HL-60 (cell line): Measurements from ENCODE around the gene SAMD10.

Experiments used
- CTCF ChIP-seq: IDR thresholded peaks from one replicate; pipeline ENCODE4 v1.5.1; 2011; ENCODE audit warnings: low read length, control low read depth, inconsistent platforms; ENCODE audit not compliant: insufficient read depth
- GABPA ChIP-seq: IDR thresholded peaks from 2 replicates; pipeline ENCODE4 v1.6.1; 2012; ENCODE audit warnings: low read depth
- REST ChIP-seq: IDR thresholded peaks from 2 replicates; pipeline ENCODE4 v1.6.1; 2012; ENCODE audit warnings: low read depth; ENCODE audit not compliant: insufficient replicate concordance

DNA sequence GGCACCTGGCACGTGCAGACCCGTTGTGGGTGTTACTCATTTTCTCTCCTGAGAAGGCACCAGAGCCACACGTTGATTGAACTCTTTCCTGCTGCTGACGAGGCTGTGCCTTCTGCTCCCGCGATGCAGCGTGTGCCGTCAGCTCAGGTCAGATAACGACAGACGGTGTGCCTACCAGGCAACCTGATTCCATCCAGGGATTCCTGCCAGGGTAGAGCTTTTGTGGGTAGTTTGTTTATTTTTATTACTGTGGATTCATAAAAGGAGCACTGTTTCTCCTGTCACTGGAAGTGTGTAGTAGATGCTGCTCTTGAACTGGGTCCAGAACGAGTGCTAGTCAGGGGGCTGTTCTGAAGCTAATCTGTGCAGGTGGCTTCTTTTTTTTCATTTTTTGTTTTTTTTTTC, 22.2 kb upstream of the SAMD10 start:
- TF ChIP-seq CTCF: no peak
- TF ChIP-seq GABPA: no peak
- TF ChIP-seq REST: no peak
